Fibroblast of lung (primary cell): ENCODE measurements around the gene ARRDC4. TPM values are rescaled to one million over a fixed set of nuclear protein-coding genes. Genes with fewer than 3 reads are reported as not detected.

Experiments
- DNase-seq, 2 donors: peaks; one replicate each; pipeline versions ENCODE4 v3.0.0 to v3.0.0-alpha.2; 2010; ENCODE audit warnings: low read depth in 2 of 2
- H2AFZ ChIP-seq: 2 replicates; pipeline ENCODE4 v1.5.1; 2012; ENCODE audit warnings: low read length, control low read depth, inconsistent platforms
- H3K27ac ChIP-seq: 2 replicates; pipeline ENCODE4 v1.5.1; 2011; ENCODE audit warnings: low read length, control low read depth; ENCODE audit not compliant: insufficient read depth
- H3K27me3 ChIP-seq: 2 replicates; pipeline ENCODE4 v1.5.1; 2011; ENCODE audit warnings: mild to moderate bottlenecking, low read length; ENCODE audit not compliant: control insufficient read depth, insufficient read depth
- H3K36me3 ChIP-seq: 2 replicates; pipeline ENCODE4 v1.5.1; 2011; ENCODE audit warnings: low read length; ENCODE audit not compliant: control insufficient read depth, insufficient read depth
- H3K4me1 ChIP-seq: 2 replicates; pipeline ENCODE4 v1.5.1; 2011; ENCODE audit warnings: low read length; ENCODE audit not compliant: control insufficient read depth, insufficient read depth; ENCODE audit errors: extremely low read depth
- H3K4me2 ChIP-seq: 2 replicates; pipeline ENCODE4 v1.5.1; 2011; ENCODE audit warnings: low read length, control low read depth; ENCODE audit not compliant: insufficient read depth; ENCODE audit errors: extremely low read depth
- H3K4me3 ChIP-seq, 4 experiments: fragments of 200-600 bp in 1 of 4; sonication (generic) in 1 of 4; replicated peaks in 1 of 4; 2 replicates each; pipeline ENCODE4 v1.5.1; 2011 to 2016; ENCODE audit warnings: low read length in 4 of 4, low read depth in 3 of 4, mild to moderate bottlenecking in 3 of 4, control low read depth in 2 of 4, inconsistent platforms in 1 of 4, mixed read lengths in 1 of 4; ENCODE audit not compliant: insufficient read depth in 1 of 4; ENCODE audit errors: control extremely low read depth in 1 of 4
- H3K79me2 ChIP-seq: 2 replicates; pipeline ENCODE4 v1.5.1; 2012; ENCODE audit warnings: mild to moderate bottlenecking, low read length, inconsistent platforms; ENCODE audit not compliant: control insufficient read depth, insufficient read depth
- H3K9ac ChIP-seq: 2 replicates; pipeline ENCODE4 v1.5.1; 2011; ENCODE audit warnings: mild to moderate bottlenecking, low read length, control low read depth; ENCODE audit not compliant: insufficient read depth
- H3K9me3 ChIP-seq: 2 replicates; pipeline ENCODE4 v1.5.1; 2012; ENCODE audit warnings: low read depth, low read length; ENCODE audit not compliant: control insufficient read depth, insufficient read depth
- H4K20me1 ChIP-seq: 2 replicates; pipeline ENCODE4 v1.5.1; 2011; ENCODE audit warnings: low read length; ENCODE audit not compliant: control insufficient read depth, insufficient read depth; ENCODE audit errors: extremely low read depth
- CTCF ChIP-seq, 2 donors: IDR thresholded peaks in 1 of 2; conservative IDR thresholded peaks in 1 of 2; 1 replicate in 1 of 2; 2 replicates in 1 of 2; pipeline ENCODE4 v1.5.1; 2011 to 2012; ENCODE audit warnings: low read length in 2 of 2, control low read depth in 1 of 2, inconsistent platforms in 1 of 2, low read depth in 1 of 2, mild to moderate bottlenecking in 1 of 2
- EZH2 ChIP-seq: IDR thresholded peaks from 2 replicates; pipeline ENCODE4 v1.5.1; 2012; ENCODE audit warnings: low read length, control low read depth, mild to moderate bottlenecking; ENCODE audit errors: missing control alignments
- polyA plus RNA-seq, 2 donors: library from polyadenylated mRNA; depleted of rRNA in 1 of 2; stranded (reverse) in 1 of 2; unstranded in 1 of 2; fragments of >200 nt; gene quantifications; 2 replicates each; pipeline ENCODE4 v1.2.1, GENCODE V29; 2011 to 2012; ENCODE audit warnings: missing spikeins in 1 of 2
- total RNA-seq: library from RNA; depleted of rRNA; stranded (reverse); fragments of >200 nt; gene quantifications from 2 replicates; pipeline ENCODE4 v1.2.1, GENCODE V29; 2014

ARRDC4 gene
- total and polyA plus RNA-seq, 2 donors (not counting 1 experiment from before 2014, with no cell fraction given) = 27.3 to 39.8 TPM

GRCh38 chr15:97972366-97972765, 11.9 kb downstream of the ARRDC4 start:
- Histone ChIP-seq H3K4me1 (peaks cover 9% of the 10 kb centered on the region), H3K27me3 (no peaks in the 10 kb centered on the region), H4K20me1 (no peaks in the 10 kb centered on the region), H3K79me2 (no peaks in the 10 kb centered on the region), H3K27ac (no peak overlapping the region), H3K9ac (no peak overlapping the region), H2AFZ (no peak overlapping the region), H3K4me3 (no peak overlapping the region), H3K36me3 (peaks cover 1% of the 10 kb centered on the region), H3K4me2 (no peak overlapping the region), H3K9me3 (no peaks in the 10 kb centered on the region)
- TF ChIP-seq EZH2 (no peak), CTCF (conservative IDR thresholded peaks at IDR 0.05 in 1 of 2, IDR thresholded peaks at IDR 0.05 in 1 of 2; ENCODE audit: low read depth in 1 of 2, low read length in 2 of 2) (no peak)
- no peak for DNase-seq

- Histone ChIP-seq H2AFZ (no peak overlapping the region), H4K20me1 (no peaks in the 10 kb centered on the region), H3K4me2 (no peak overlapping the region), H3K79me2 (no peaks in the 10 kb centered on the region), H3K27ac (no peak overlapping the region), H3K9me3 (no peaks in the 10 kb centered on the region), H3K4me1 (peaks cover under 1% of the 10 kb centered on the region), H3K27me3 (no peaks in the 10 kb centered on the region), H3K36me3 (peaks cover 1% of the 10 kb centered on the region), H3K4me3 (no peak overlapping the region), H3K9ac (no peak overlapping the region)
- DNase-seq = no peak
- TF ChIP-seq CTCF (conservative IDR thresholded peaks at IDR 0.05 in 1 of 2, IDR thresholded peaks at IDR 0.05 in 1 of 2; ENCODE audit: low read depth in 1 of 2, low read length in 2 of 2) (no peak), EZH2 (no peak)
These were observed 15.6 kb downstream of the ARRDC4 start for GRCh38 chr15:97976129-97976528.

- no peak overlapping the region for H2AFZ ChIP-seq
- no peaks in the 10 kb centered on the region for H3K9me3 ChIP-seq
- no peak overlapping the region for H3K9ac ChIP-seq
- H3K4me2 ChIP-seq = no peak overlapping the region
- no peaks in the 10 kb centered on the region for H3K36me3 ChIP-seq
- DNase-seq = no peak
- no peaks in the 10 kb centered on the region for H3K4me1 ChIP-seq
- no peaks in the 10 kb centered on the region for H3K27me3 ChIP-seq
- no peaks in the 10 kb centered on the region for H4K20me1 ChIP-seq
- H3K4me3 ChIP-seq = no peak overlapping the region
- H3K79me2 ChIP-seq = no peaks in the 10 kb centered on the region
- H3K27ac ChIP-seq = no peak overlapping the region
- TF ChIP-seq EZH2 (no peak), CTCF (conservative IDR thresholded peaks at IDR 0.05 in 1 of 2, IDR thresholded peaks at IDR 0.05 in 1 of 2; ENCODE audit: low read depth in 1 of 2, low read length in 2 of 2) (no peak)
These were observed 16.4 kb downstream of the ARRDC4 start for GRCh38 chr15:97976766-97977503.
